HepG2 (cell line): ENCODE measurements around the gene FBP1. TPM values are rescaled to one million over a fixed set of nuclear protein-coding genes. Genes with fewer than 3 reads are reported as not detected.
A peak's percentile ranks its signal among the peaks of the same experiment; 100 is the strongest.

Experiments used
- AKAP8 ChIP-seq: sonication (generic); formaldehyde crosslinking; IDR thresholded peaks from 2 replicates; pipeline ENCODE4 v1.5.1; 2020; ENCODE audit warnings: mild to moderate bottlenecking, missing genetic modification reagents
- ARID4A ChIP-seq: sonication (generic); formaldehyde crosslinking; IDR thresholded peaks from 2 replicates; pipeline ENCODE4 v1.5.0; 2020; ENCODE audit warnings: mild to moderate bottlenecking, missing genetic modification reagents, borderline replicate concordance
- ATM ChIP-seq: fragments of 450-650 bp; IDR thresholded peaks from 2 replicates; pipeline ENCODE4 v1.7.1; 2017; ENCODE audit warnings: mild to moderate bottlenecking, borderline replicate concordance
- CBX2 ChIP-seq, 2 experiments: fragments of 200-600 bp in 1 of 2; sonication (generic); formaldehyde crosslinking in 1 of 2; IDR thresholded peaks; 2 replicates each; pipeline versions ENCODE4 v1.7.0 to v1.8.1; 2018 to 2022; ENCODE audit warnings: low read depth in 2 of 2, low read length in 1 of 2, mild to moderate bottlenecking in 1 of 2, missing genetic modification reagents in 1 of 2
- NFKB2 ChIP-seq: sonication (generic); formaldehyde crosslinking; IDR thresholded peaks from 2 replicates; pipeline ENCODE4 v1.4.0; 2020; ENCODE audit warnings: missing genetic modification reagents, borderline replicate concordance
- NR1H2 ChIP-seq: sonication (generic); formaldehyde crosslinking; IDR thresholded peaks from 2 replicates; pipeline ENCODE4 v1.8.1; 2022; ENCODE audit warnings: low read depth, missing genetic modification reagents, borderline replicate concordance
- ONECUT2 ChIP-seq: sonication (generic); formaldehyde crosslinking; IDR thresholded peaks from 2 replicates; pipeline ENCODE4 v1.4.0; 2020; ENCODE audit warnings: missing genetic modification reagents
- RBM22 ChIP-seq: fragments of 200-400 bp; formaldehyde crosslinking; optimal IDR thresholded peaks from 2 replicates; pipeline ENCODE3; 2017; ENCODE audit warnings: mild to moderate bottlenecking, low read length, moderate library complexity
- SMYD3 ChIP-seq: sonication (generic); formaldehyde crosslinking; IDR thresholded peaks from 2 replicates; pipeline ENCODE4 v1.8.1; 2023; ENCODE audit warnings: mild to moderate bottlenecking, missing genetic modification reagents
- STAT6 ChIP-seq: sonication (generic); formaldehyde crosslinking; IDR thresholded peaks from 2 replicates; pipeline ENCODE4 v1.4.0; 2020; ENCODE audit warnings: missing genetic modification reagents, mild to moderate bottlenecking, borderline replicate concordance
- TBX3 ChIP-seq: fragments of 450-650 bp; IDR thresholded peaks from 2 replicates; pipeline ENCODE4 v1.6.1; 2017; ENCODE audit warnings: antibody characterized with exemption, mild to moderate bottlenecking, inconsistent platforms, borderline replicate concordance
- TFDP1 ChIP-seq: IDR thresholded peaks from 2 replicates; pipeline ENCODE4 v1.6.1; 2016; ENCODE audit warnings: missing compliant biosample characterization, missing genetic modification reagents, borderline replicate concordance
- ZBTB7B ChIP-seq: sonication (generic); formaldehyde crosslinking; IDR thresholded peaks from 2 replicates; pipeline ENCODE4 v1.4.0; 2020; ENCODE audit warnings: missing genetic modification reagents
- ZC3H13 ChIP-seq: sonication (generic); formaldehyde crosslinking; IDR thresholded peaks from 2 replicates; pipeline ENCODE4 v1.8.1; 2023; ENCODE audit warnings: mild to moderate bottlenecking, missing genetic modification reagents, moderate library complexity
- ZNF160 ChIP-seq: sonication (generic); formaldehyde crosslinking; IDR thresholded peaks from 2 replicates; pipeline ENCODE4 v1.8.0; 2022; ENCODE audit warnings: mild to moderate bottlenecking, inconsistent platforms, missing genetic modification reagents
- ZNF572 ChIP-seq: sonication (generic); formaldehyde crosslinking; IDR thresholded peaks from 2 replicates; pipeline ENCODE4 v1.5.1; 2020; ENCODE audit warnings: mild to moderate bottlenecking, missing genetic modification reagents
- ZNF772 ChIP-seq: sonication (generic); formaldehyde crosslinking; IDR thresholded peaks from 2 replicates; pipeline ENCODE4 v1.5.0; 2020; ENCODE audit warnings: mild to moderate bottlenecking, missing genetic modification reagents
- polyA plus RNA-seq, 8 experiments: library from polyadenylated mRNA; depleted of rRNA in 3 of 8; stranded (reverse) in 7 of 8; unstranded in 1 of 8; fragments of >200 nt; fragmentation: Illumina TruSeq in 4 of 8; extraction: Trizol in 4 of 8; gene quantifications; 2 replicates each; pipeline versions ENCODE4 v1.2.1 to v1.2.3, GENCODE V29; 2011 to 2016; ENCODE audit warnings: low read depth in 4 of 8, missing spikeins in 1 of 8, mixed read lengths in 1 of 8; ENCODE audit not compliant: insufficient read depth in 1 of 8
- total RNA-seq, 5 experiments: library from RNA; depleted of rRNA; stranded (reverse); fragments of >200 nt; fragmentation: Illumina TruSeq; extraction: Trizol; gene quantifications; 2 replicates each; pipeline ENCODE4 v1.2.3, GENCODE V29; 2016; ENCODE audit warnings: low read depth in 1 of 5
- TF ChIP-seq, protein P1 (sequence below): sonication (generic); formaldehyde crosslinking; IDR thresholded peaks from 2 replicates; pipeline ENCODE4 v1.9.0; 2022; ENCODE audit warnings: missing genetic modification reagents, mild to moderate bottlenecking, borderline replicate concordance
- TF ChIP-seq, protein P2 (sequence below): sonication (generic); formaldehyde crosslinking; IDR thresholded peaks from 2 replicates; pipeline ENCODE4 v1.8.0; 2022; ENCODE audit warnings: mild to moderate bottlenecking, missing genetic modification reagents, moderate library complexity

Gene FBP1
- total and polyA plus RNA-seq, 2 of the 13 experiments (the other 11 are each of a cell fraction or from before 2014, with no cell fraction given) = 0.29 to 0.53 TPM

GRCh38 chr9:94623253-94623652 lies 16.1 kb downstream of the FBP1 start (continued):
- TF ChIP-seq, protein P1, sequence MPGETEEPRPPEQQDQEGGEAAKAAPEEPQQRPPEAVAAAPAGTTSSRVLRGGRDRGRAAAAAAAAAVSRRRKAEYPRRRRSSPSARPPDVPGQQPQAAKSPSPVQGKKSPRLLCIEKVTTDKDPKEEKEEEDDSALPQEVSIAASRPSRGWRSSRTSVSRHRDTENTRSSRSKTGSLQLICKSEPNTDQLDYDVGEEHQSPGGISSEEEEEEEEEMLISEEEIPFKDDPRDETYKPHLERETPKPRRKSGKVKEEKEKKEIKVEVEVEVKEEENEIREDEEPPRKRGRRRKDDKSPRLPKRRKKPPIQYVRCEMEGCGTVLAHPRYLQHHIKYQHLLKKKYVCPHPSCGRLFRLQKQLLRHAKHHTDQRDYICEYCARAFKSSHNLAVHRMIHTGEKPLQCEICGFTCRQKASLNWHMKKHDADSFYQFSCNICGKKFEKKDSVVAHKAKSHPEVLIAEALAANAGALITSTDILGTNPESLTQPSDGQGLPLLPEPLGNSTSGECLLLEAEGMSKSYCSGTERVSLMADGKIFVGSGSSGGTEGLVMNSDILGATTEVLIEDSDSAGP (CRISPR knock-in tag) = no peak
- TF ChIP-seq TFDP1 (CRISPR knock-in tag) (peak; percentile 89; the same call in 1 of the 2 replicates), TBX3 (no peak), ARID4A (CRISPR knock-in tag) (peak; percentile 55; the same call in 1 of the 2 replicates), NFKB2 (peak; percentile 58; the same call in 1 of the 2 replicates), ZNF160 (CRISPR knock-in tag) (no peak), ZBTB7B (no peak), SMYD3 (CRISPR knock-in tag) (no peak), ONECUT2 (CRISPR knock-in tag) (no peak), ATM (no peak), CBX2 (IDR thresholded peaks at IDR 0.05; ENCODE audit: low read depth, low read length) (no peak), CBX2 (CRISPR knock-in tag; IDR thresholded peaks at IDR 0.05; ENCODE audit: low read depth) (no peak), AKAP8 (no peak), NR1H2 (CRISPR knock-in tag) (no peak), STAT6 (no peak), ZNF572 (CRISPR knock-in tag) (no peak), ZC3H13 (CRISPR knock-in tag) (no peak), ZNF772 (CRISPR knock-in tag) (no peak), RBM22 (no peak)
- TF ChIP-seq, protein P2, sequence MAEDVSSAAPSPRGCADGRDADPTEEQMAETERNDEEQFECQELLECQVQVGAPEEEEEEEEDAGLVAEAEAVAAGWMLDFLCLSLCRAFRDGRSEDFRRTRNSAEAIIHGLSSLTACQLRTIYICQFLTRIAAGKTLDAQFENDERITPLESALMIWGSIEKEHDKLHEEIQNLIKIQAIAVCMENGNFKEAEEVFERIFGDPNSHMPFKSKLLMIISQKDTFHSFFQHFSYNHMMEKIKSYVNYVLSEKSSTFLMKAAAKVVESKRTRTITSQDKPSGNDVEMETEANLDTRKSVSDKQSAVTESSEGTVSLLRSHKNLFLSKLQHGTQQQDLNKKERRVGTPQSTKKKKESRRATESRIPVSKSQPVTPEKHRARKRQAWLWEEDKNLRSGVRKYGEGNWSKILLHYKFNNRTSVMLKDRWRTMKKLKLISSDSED = no peak
